Mesendoderm (in vitro differentiated cells): ENCODE measurements around the gene BCCIP.

ENCODE experiments used
- DNase-seq: peaks from one replicate; pipeline ENCODE4 v3.0.0; 2013
- H2AK5ac ChIP-seq: 2 replicates; pipeline ENCODE4 v1.6.1; 2013; ENCODE audit warnings: low read length, inconsistent platforms
- H2BK120ac ChIP-seq: 2 replicates; pipeline ENCODE4 v1.6.1; 2013; ENCODE audit warnings: low read depth, mild to moderate bottlenecking, low read length, moderate library complexity, mixed read lengths
- H2BK15ac ChIP-seq: replicated peaks from 2 replicates; pipeline ENCODE4 v1.6.1; 2013; ENCODE audit warnings: low read depth, mild to moderate bottlenecking, moderate library complexity
- H2BK5ac ChIP-seq: 2 replicates; pipeline ENCODE4 v1.6.1; 2013; ENCODE audit warnings: low read length, inconsistent platforms
- H3K18ac ChIP-seq: 2 replicates; pipeline ENCODE4 v1.6.1; 2013; ENCODE audit warnings: mild to moderate bottlenecking, low read length, mixed read lengths
- H3K23ac ChIP-seq: one replicate; pipeline ENCODE4 v1.6.1; 2013; ENCODE audit warnings: low read length
- H3K27ac ChIP-seq: 2 replicates; pipeline ENCODE4 v1.5.1; 2013; ENCODE audit warnings: low read depth, mild to moderate bottlenecking, inconsistent platforms, low read length, moderate library complexity
- H3K27me3 ChIP-seq: 2 replicates; pipeline ENCODE4 v1.6.1; 2013; ENCODE audit warnings: low read length, control low read depth, mild to moderate bottlenecking, inconsistent platforms; ENCODE audit not compliant: insufficient read depth, poor library complexity
- H3K36me3 ChIP-seq: 2 replicates; pipeline ENCODE4 v1.6.1; 2013; ENCODE audit warnings: low read length, inconsistent platforms; ENCODE audit not compliant: control insufficient read depth, insufficient read depth
- H3K4ac ChIP-seq: one replicate; pipeline ENCODE4 v1.6.1; 2013; ENCODE audit warnings: low read depth, mild to moderate bottlenecking, low read length, moderate library complexity
- H3K4me1 ChIP-seq: 2 replicates; pipeline ENCODE4 v1.6.1; 2013; ENCODE audit warnings: low read depth, low read length, inconsistent platforms; ENCODE audit not compliant: control insufficient read depth
- H3K4me2 ChIP-seq: 2 replicates; pipeline ENCODE4 v1.6.1; 2013; ENCODE audit warnings: low read length
- H3K4me3 ChIP-seq: 2 replicates; pipeline ENCODE4 v1.5.1; 2013; ENCODE audit warnings: mild to moderate bottlenecking, low read length
- H3K56ac ChIP-seq: one replicate; pipeline ENCODE4 v1.6.1; 2013; ENCODE audit warnings: low read length
- H3K79me1 ChIP-seq: 2 replicates; pipeline ENCODE4 v1.6.1; 2013; ENCODE audit warnings: low read length, inconsistent platforms
- H3K79me2 ChIP-seq: 2 replicates; pipeline ENCODE4 v1.6.1; 2013; ENCODE audit warnings: mild to moderate bottlenecking, low read length; ENCODE audit not compliant: control insufficient read depth, insufficient read depth
- H3K9ac ChIP-seq: 2 replicates; pipeline ENCODE4 v1.6.1; 2013; ENCODE audit warnings: low read length, inconsistent platforms
- H4K5ac ChIP-seq: one replicate; pipeline ENCODE4 v1.6.1; 2013; ENCODE audit warnings: low read length
- H4K8ac ChIP-seq: one replicate; pipeline ENCODE4 v1.6.1; 2013; ENCODE audit warnings: low read depth, mild to moderate bottlenecking, control low read depth, low read length, moderate library complexity
- WGBS: extraction: QIAGEN DNeasy Blood & Tissue Kit; methylation state at CpG from one replicate; pipeline ENCODE4 v1.1.7; 2013; ENCODE audit warnings: low lambda C conversion rate, missing lambda C conversion rate; ENCODE audit not compliant: insufficient coverage; ENCODE audit errors: extremely low coverage; 5-methylcytosine and 5-hydroxymethylcytosine counted together

BCCIP gene

GRCh38 chr10:125828311-125828710 is 5.0 kb downstream of the BCCIP start:
- H2BK15ac ChIP-seq: no peak overlapping the region
- H3K79me2 ChIP-seq: peaks cover 33% of the 10 kb centered on the region
- no peak overlapping the region for H3K56ac ChIP-seq
- H2BK5ac ChIP-seq: no peak overlapping the region
- H3K4me1 ChIP-seq: peaks cover 6% of the 10 kb centered on the region
- H2BK120ac ChIP-seq: no peak overlapping the region
- WGBS: no CpG with 5 or more reads among the region's 5 CpGs
- H3K4me2 ChIP-seq: no peak overlapping the region
- peaks cover 10% of the 10 kb centered on the region for H3K36me3 ChIP-seq
- no peak for DNase-seq
- peaks cover 18% of the 10 kb centered on the region for H3K79me1 ChIP-seq
- H3K18ac ChIP-seq: no peak overlapping the region
- H3K9ac ChIP-seq: no peak overlapping the region
- no peak overlapping the region for H2AK5ac ChIP-seq
- no peak overlapping the region for H4K5ac ChIP-seq
- H3K4me3 ChIP-seq: no peak overlapping the region
- H3K23ac ChIP-seq: no peak overlapping the region
- H3K27ac ChIP-seq: no peak overlapping the region
- H3K4ac ChIP-seq: no peak overlapping the region
- no peak overlapping the region for H4K8ac ChIP-seq
- no peaks in the 10 kb centered on the region for H3K27me3 ChIP-seq

GRCh38 chr10:125836746-125837145 is 13.4 kb downstream of the BCCIP start:
- Histone ChIP-seq H2BK5ac (no peak overlapping the region), H3K27ac (no peak overlapping the region), H4K8ac (no peak overlapping the region), H3K4ac (no peak overlapping the region), H3K79me2 (no peaks in the 10 kb centered on the region), H3K36me3 (peaks cover 12% of the 10 kb centered on the region), H3K27me3 (no peaks in the 10 kb centered on the region), H2AK5ac (no peak overlapping the region), H3K4me1 (no peaks in the 10 kb centered on the region), H3K18ac (no peak overlapping the region), H3K56ac (no peak overlapping the region), H3K9ac (no peak overlapping the region), H3K4me3 (no peak overlapping the region), H2BK120ac (no peak overlapping the region), H2BK15ac (no peak overlapping the region), H3K23ac (no peak overlapping the region), H4K5ac (no peak overlapping the region), H3K79me1 (no peaks in the 10 kb centered on the region), H3K4me2 (no peak overlapping the region)
- whole genome bisulfite sequencing: no CpG with 5 or more reads among the region's 2 CpGs
- no peak for DNase-seq

- Histone ChIP-seq H3K36me3 (peaks cover 11% of the 10 kb centered on the region), H2BK5ac (no peak overlapping the region)
Observed at GRCh38 chr10:125838802-125839575, 15.6 kb downstream of the BCCIP start.

GRCh38 chr10:125840406-125840805 is 17.1 kb downstream of the BCCIP start:
- no CpG with 5 or more reads among the region's 9 CpGs for WGBS
- Histone ChIP-seq H2BK15ac (no peak overlapping the region), H3K4me1 (no peaks in the 10 kb centered on the region), H3K9ac (no peak overlapping the region), H3K27me3 (no peaks in the 10 kb centered on the region), H3K27ac (no peak overlapping the region), H3K79me1 (no peaks in the 10 kb centered on the region), H3K36me3 (peaks cover 9% of the 10 kb centered on the region), H3K56ac (no peak overlapping the region), H3K4me2 (no peak overlapping the region), H2BK5ac (no peak overlapping the region), H2BK120ac (no peak overlapping the region), H4K8ac (no peak overlapping the region), H3K79me2 (no peaks in the 10 kb centered on the region), H2AK5ac (no peak overlapping the region), H4K5ac (no peak overlapping the region), H3K4me3 (no peak overlapping the region), H3K18ac (no peak overlapping the region), H3K23ac (no peak overlapping the region), H3K4ac (no peak overlapping the region)
- no peak for DNase-seq

More at GRCh38 chr10:125838802-125839575, 15.6 kb downstream of the BCCIP start:
- Histone ChIP-seq H3K4me1 (no peaks in the 10 kb centered on the region), H2BK120ac (no peak overlapping the region), H4K8ac (no peak overlapping the region), H3K4me2 (no peak overlapping the region), H2AK5ac (no peak overlapping the region), H3K23ac (no peak overlapping the region), H3K18ac (no peak overlapping the region), H3K4me3 (no peak overlapping the region), H3K27ac (no peak overlapping the region), H3K79me1 (no peaks in the 10 kb centered on the region), H3K79me2 (no peaks in the 10 kb centered on the region), H4K5ac (no peak overlapping the region), H3K9ac (no peak overlapping the region), H3K56ac (no peak overlapping the region), H3K27me3 (no peaks in the 10 kb centered on the region), H2BK15ac (no peak overlapping the region), H3K4ac (no peak overlapping the region)
- no peak for DNase-seq
- WGBS: no CpG with 5 or more reads among the region's 9 CpGs

GRCh38 chr10:125840955-125841354 is 17.6 kb downstream of the BCCIP start:
- Histone ChIP-seq H3K56ac (no peak overlapping the region), H4K5ac (no peak overlapping the region), H3K79me1 (no peaks in the 10 kb centered on the region), H4K8ac (no peak overlapping the region), H2BK5ac (no peak overlapping the region), H2AK5ac (no peak overlapping the region), H3K79me2 (no peaks in the 10 kb centered on the region), H3K23ac (no peak overlapping the region), H3K27me3 (no peaks in the 10 kb centered on the region), H3K36me3 (peaks cover 9% of the 10 kb centered on the region), H2BK120ac (no peak overlapping the region), H3K18ac (no peak overlapping the region), H3K9ac (no peak overlapping the region), H3K4me1 (no peaks in the 10 kb centered on the region), H3K4me2 (no peak overlapping the region), H2BK15ac (no peak overlapping the region), H3K27ac (no peak overlapping the region), H3K4ac (no peak overlapping the region), H3K4me3 (no peak overlapping the region)
- no CpG with 5 or more reads among the region's 3 CpGs for WGBS
- DNase-seq: no peak
